ENCODE results near the gene EZH2. TPM values are rescaled to one million over a fixed set of nuclear protein-coding genes. Genes with fewer than 3 reads are reported as not detected.

EZH2 gene
- total and polyA plus RNA-seq, 4 donors, result 2.0 to 21.3 (median 2.5) TPM

DNA sequence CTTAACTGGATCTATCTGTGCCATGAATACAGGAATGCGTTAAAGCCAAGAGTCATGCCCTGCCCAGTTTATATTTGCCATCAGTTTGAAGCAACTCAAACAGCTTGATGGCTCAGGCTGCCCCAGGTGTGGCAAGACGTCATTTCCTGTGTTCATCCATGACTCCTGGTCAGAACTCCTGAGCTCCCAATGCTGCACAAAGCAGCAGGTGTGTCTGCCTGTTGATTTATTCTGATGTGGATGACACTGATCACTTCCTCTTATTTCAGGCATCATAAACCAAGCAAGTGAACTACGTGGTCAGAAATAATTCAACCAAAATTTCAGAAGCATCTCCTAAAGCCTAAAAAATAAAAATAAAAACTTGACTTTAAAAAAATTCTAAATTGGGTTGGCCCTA is 68.5 kb downstream of the EZH2 start:
- Histone ChIP-seq H3K9ac (ENCODE audit: low read depth in 1 of 2, low read length in 2 of 2) (no peak overlapping the region), H3K36me3 (ENCODE audit: control insufficient read depth in 4 of 4, insufficient read depth in 3 of 4, low read depth in 1 of 4, low read length in 3 of 4) (peaks cover 0 to 1% (median 0%) of the 10 kb centered on the region in 4 donors), H3K9me3 (ENCODE audit: control insufficient read depth in 4 of 4, low read length in 3 of 4) (no peaks in the 10 kb centered on the region), H3K4me3 (ENCODE audit: low read depth in 1 of 3, low read length in 3 of 3) (no peak overlapping the region), H3K4me1 (ENCODE audit: control insufficient read depth in 4 of 4, insufficient read depth in 4 of 4, low read length in 3 of 4) (no peaks in the 10 kb centered on the region), H3K27ac (ENCODE audit: low read depth in 1 of 2, low read length in 2 of 2) (no peak overlapping the region), H3K27me3 (ENCODE audit: control insufficient read depth in 4 of 4, insufficient read depth in 4 of 4, low read length in 3 of 4) (no peaks in the 10 kb centered on the region)
- DNase-seq (ENCODE audit: low spot score), result no peak
- TF ChIP-seq YY1 (IDR thresholded peaks at IDR 0.05), result no peak
- TF ChIP-seq SP1 (IDR thresholded peaks at IDR 0.05), result no peak
- TF ChIP-seq, protein P1, sequence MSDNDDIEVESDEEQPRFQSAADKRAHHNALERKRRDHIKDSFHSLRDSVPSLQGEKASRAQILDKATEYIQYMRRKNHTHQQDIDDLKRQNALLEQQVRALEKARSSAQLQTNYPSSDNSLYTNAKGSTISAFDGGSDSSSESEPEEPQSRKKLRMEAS (IDR thresholded peaks at IDR 0.05), result no peak
- no peak for TF ChIP-seq HNF4A (conservative IDR thresholded peaks at IDR 0.05)
- TF ChIP-seq, protein P2, sequence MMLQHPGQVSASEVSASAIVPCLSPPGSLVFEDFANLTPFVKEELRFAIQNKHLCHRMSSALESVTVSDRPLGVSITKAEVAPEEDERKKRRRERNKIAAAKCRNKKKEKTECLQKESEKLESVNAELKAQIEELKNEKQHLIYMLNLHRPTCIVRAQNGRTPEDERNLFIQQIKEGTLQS (IDR thresholded peaks at IDR 0.05), result no peak
- TF ChIP-seq EGR1 (IDR thresholded peaks at IDR 0.05; ENCODE audit: low read depth in 2 of 2), result no peak
- TF ChIP-seq FOXA1 (IDR thresholded peaks at IDR 0.05), result no peak
- no peak for TF ChIP-seq NR2F2 (IDR thresholded peaks at IDR 0.05)
- no peak for TF ChIP-seq TAF1 (conservative IDR thresholded peaks at IDR 0.05)
- no peak for TF ChIP-seq GABPA (IDR thresholded peaks at IDR 0.05 in 1 of 2, conservative IDR thresholded peaks at IDR 0.05 in 1 of 2)
- TF ChIP-seq, protein P3, sequence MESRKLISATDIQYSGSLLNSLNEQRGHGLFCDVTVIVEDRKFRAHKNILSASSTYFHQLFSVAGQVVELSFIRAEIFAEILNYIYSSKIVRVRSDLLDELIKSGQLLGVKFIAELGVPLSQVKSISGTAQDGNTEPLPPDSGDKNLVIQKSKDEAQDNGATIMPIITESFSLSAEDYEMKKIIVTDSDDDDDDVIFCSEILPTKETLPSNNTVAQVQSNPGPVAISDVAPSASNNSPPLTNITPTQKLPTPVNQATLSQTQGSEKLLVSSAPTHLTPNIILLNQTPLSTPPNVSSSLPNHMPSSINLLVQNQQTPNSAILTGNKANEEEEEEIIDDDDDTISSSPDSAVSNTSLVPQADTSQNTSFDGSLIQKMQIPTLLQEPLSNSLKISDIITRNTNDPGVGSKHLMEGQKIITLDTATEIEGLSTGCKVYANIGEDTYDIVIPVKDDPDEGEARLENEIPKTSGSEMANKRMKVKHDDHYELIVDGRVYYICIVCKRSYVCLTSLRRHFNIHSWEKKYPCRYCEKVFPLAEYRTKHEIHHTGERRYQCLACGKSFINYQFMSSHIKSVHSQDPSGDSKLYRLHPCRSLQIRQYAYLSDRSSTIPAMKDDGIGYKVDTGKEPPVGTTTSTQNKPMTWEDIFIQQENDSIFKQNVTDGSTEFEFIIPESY (IDR thresholded peaks at IDR 0.05), result no peak
- no peak for TF ChIP-seq FOXA2 (IDR thresholded peaks at IDR 0.05)
- TF ChIP-seq RXRA (IDR thresholded peaks at IDR 0.05), result no peak
- TF ChIP-seq, protein P4, sequence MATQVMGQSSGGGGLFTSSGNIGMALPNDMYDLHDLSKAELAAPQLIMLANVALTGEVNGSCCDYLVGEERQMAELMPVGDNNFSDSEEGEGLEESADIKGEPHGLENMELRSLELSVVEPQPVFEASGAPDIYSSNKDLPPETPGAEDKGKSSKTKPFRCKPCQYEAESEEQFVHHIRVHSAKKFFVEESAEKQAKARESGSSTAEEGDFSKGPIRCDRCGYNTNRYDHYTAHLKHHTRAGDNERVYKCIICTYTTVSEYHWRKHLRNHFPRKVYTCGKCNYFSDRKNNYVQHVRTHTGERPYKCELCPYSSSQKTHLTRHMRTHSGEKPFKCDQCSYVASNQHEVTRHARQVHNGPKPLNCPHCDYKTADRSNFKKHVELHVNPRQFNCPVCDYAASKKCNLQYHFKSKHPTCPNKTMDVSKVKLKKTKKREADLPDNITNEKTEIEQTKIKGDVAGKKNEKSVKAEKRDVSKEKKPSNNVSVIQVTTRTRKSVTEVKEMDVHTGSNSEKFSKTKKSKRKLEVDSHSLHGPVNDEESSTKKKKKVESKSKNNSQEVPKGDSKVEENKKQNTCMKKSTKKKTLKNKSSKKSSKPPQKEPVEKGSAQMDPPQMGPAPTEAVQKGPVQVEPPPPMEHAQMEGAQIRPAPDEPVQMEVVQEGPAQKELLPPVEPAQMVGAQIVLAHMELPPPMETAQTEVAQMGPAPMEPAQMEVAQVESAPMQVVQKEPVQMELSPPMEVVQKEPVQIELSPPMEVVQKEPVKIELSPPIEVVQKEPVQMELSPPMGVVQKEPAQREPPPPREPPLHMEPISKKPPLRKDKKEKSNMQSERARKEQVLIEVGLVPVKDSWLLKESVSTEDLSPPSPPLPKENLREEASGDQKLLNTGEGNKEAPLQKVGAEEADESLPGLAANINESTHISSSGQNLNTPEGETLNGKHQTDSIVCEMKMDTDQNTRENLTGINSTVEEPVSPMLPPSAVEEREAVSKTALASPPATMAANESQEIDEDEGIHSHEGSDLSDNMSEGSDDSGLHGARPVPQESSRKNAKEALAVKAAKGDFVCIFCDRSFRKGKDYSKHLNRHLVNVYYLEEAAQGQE (IDR thresholded peaks at IDR 0.05), result no peak
- TF ChIP-seq, protein P5, sequence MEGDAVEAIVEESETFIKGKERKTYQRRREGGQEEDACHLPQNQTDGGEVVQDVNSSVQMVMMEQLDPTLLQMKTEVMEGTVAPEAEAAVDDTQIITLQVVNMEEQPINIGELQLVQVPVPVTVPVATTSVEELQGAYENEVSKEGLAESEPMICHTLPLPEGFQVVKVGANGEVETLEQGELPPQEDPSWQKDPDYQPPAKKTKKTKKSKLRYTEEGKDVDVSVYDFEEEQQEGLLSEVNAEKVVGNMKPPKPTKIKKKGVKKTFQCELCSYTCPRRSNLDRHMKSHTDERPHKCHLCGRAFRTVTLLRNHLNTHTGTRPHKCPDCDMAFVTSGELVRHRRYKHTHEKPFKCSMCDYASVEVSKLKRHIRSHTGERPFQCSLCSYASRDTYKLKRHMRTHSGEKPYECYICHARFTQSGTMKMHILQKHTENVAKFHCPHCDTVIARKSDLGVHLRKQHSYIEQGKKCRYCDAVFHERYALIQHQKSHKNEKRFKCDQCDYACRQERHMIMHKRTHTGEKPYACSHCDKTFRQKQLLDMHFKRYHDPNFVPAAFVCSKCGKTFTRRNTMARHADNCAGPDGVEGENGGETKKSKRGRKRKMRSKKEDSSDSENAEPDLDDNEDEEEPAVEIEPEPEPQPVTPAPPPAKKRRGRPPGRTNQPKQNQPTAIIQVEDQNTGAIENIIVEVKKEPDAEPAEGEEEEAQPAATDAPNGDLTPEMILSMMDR (IDR thresholded peaks at IDR 0.05; ENCODE audit: low read depth, low read length, missing input control), result no peak
- no peak for TF ChIP-seq HNF4G (IDR thresholded peaks at IDR 0.05)
- no peak for TF ChIP-seq RAD21 (IDR thresholded peaks at IDR 0.05)
- TF ChIP-seq JUND (IDR thresholded peaks at IDR 0.05), result no peak
- 85% methylated on average over 3 of the region's 3 CpGs for WGBS

All from liver (tissue), 9 donors.